Fibroblast of villous mesenchyme (primary cell): ENCODE results near the gene FAM120B. TPM values are rescaled to one million over a fixed set of nuclear protein-coding genes. Genes with fewer than 3 reads are reported as not detected.

Experiments used
- DNase-seq: peaks from one replicate; pipeline ENCODE4 v3.0.0-alpha.2; 2010; ENCODE audit warnings: low read depth
- H3K4me3 ChIP-seq: 2 replicates; pipeline ENCODE4 v1.5.1; 2011; ENCODE audit warnings: low read depth, mild to moderate bottlenecking, low read length
- CTCF ChIP-seq: IDR thresholded peaks from 2 replicates; pipeline ENCODE4 v1.5.1; 2012; ENCODE audit warnings: low read depth, mild to moderate bottlenecking, low read length; ENCODE audit not compliant: insufficient read depth
- total RNA-seq: library from RNA; depleted of rRNA; stranded (reverse); fragments of >200 nt; gene quantifications from 2 replicates; pipeline ENCODE4 v1.2.3, GENCODE V29; 2012

Gene FAM120B
- total RNA-seq, 1 donor = 17.3 TPM

GRCh38 chr6:170402318-170403040 is 95.9 kb downstream of the FAM120B start:
- no peak overlapping the region for H3K4me3 ChIP-seq
- TF ChIP-seq CTCF = no peak
- DNase-seq = peak; percentile 16

GRCh38 chr6:170403451-170403850 is 96.9 kb downstream of the FAM120B start:
- TF ChIP-seq CTCF = no peak
- DNase-seq = peak; percentile 18
- H3K4me3 ChIP-seq = no peak overlapping the region

- DNase-seq = no peak
- TF ChIP-seq CTCF = no peak
- H3K4me3 ChIP-seq = no peak overlapping the region
These were observed 97.5 kb downstream of the FAM120B start for GRCh38 chr6:170404036-170404435.

- DNase-seq = no peak
- no peak for TF ChIP-seq CTCF
These were observed 98.1 kb downstream of the FAM120B start for GRCh38 chr6:170404697-170405096.

GRCh38 chr6:170405311-170405975 is 98.9 kb downstream of the FAM120B start:
- peak; percentile 96 for DNase-seq
- no peak overlapping the region for H3K4me3 ChIP-seq
- no peak for TF ChIP-seq CTCF

More at GRCh38 chr6:170404697-170405096, 98.1 kb downstream of the FAM120B start:
- no peak overlapping the region for H3K4me3 ChIP-seq

- no peak for TF ChIP-seq CTCF
- no peak for DNase-seq
These were observed 100.6 kb downstream of the FAM120B start for GRCh38 chr6:170407200-170407599.

More at GRCh38 chr6:170407200-170407599, 100.6 kb downstream of the FAM120B start:
- H3K4me3 ChIP-seq = no peak overlapping the region
